Measurements from ENCODE around the gene ATP5F1C.

GRCh38 chr10:7788639-7789286, 786 bp downstream of the ATP5F1C start:
- no peak for TF ChIP-seq POLR2AphosphoS5 (IDR thresholded peaks at IDR 0.05; ENCODE audit: low read depth, low read length)
- TF ChIP-seq, protein P1, sequence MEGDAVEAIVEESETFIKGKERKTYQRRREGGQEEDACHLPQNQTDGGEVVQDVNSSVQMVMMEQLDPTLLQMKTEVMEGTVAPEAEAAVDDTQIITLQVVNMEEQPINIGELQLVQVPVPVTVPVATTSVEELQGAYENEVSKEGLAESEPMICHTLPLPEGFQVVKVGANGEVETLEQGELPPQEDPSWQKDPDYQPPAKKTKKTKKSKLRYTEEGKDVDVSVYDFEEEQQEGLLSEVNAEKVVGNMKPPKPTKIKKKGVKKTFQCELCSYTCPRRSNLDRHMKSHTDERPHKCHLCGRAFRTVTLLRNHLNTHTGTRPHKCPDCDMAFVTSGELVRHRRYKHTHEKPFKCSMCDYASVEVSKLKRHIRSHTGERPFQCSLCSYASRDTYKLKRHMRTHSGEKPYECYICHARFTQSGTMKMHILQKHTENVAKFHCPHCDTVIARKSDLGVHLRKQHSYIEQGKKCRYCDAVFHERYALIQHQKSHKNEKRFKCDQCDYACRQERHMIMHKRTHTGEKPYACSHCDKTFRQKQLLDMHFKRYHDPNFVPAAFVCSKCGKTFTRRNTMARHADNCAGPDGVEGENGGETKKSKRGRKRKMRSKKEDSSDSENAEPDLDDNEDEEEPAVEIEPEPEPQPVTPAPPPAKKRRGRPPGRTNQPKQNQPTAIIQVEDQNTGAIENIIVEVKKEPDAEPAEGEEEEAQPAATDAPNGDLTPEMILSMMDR (IDR thresholded peaks at IDR 0.05), result no peak
- TF ChIP-seq SIN3A (IDR thresholded peaks at IDR 0.05; ENCODE audit: borderline replicate concordance, low read depth, low read length), result no peak
- TF ChIP-seq RFX5 (IDR thresholded peaks at IDR 0.05; ENCODE audit: low read length), result no peak
- no peak for TF ChIP-seq TCF12 (IDR thresholded peaks at IDR 0.05)

Data from SK-N-SH (cell line).